Nephron (organoid): Measurements from ENCODE around the gene CYTH1.
"Not testable (repeated sequence)": the region's sequence is repeated elsewhere in the genome, so short reads cannot be mapped to it uniquely, and the experiment has no call there.

ENCODE experiments used
- H3K27ac Mint-ChIP-seq, 3 experiments: 2 replicates each; pipeline ENCODE4 v1.8.0; 2020; ENCODE audit warnings: mixed read lengths in 3 of 3, mild to moderate bottlenecking in 2 of 3, moderate library complexity in 1 of 3
- H3K27me3 Mint-ChIP-seq: 2 replicates; pipeline ENCODE4 v1.8.0; 2021; ENCODE audit warnings: low read depth, mild to moderate bottlenecking, moderate library complexity, mixed read lengths
- H3K36me3 Mint-ChIP-seq: 2 replicates; pipeline ENCODE4 v1.8.0; 2020; ENCODE audit warnings: low read depth, mixed read lengths
- H3K4me1 Mint-ChIP-seq: 2 replicates; pipeline ENCODE4 v1.8.0; 2020; ENCODE audit warnings: mixed read lengths
- H3K4me3 Mint-ChIP-seq, 3 experiments: 2 replicates each; pipeline ENCODE4 v1.8.0; 2020; ENCODE audit warnings: mild to moderate bottlenecking in 3 of 3, mixed read lengths in 3 of 3, moderate library complexity in 2 of 3
- H3K9me3 Mint-ChIP-seq: 2 replicates; pipeline ENCODE4 v1.8.0; 2020; ENCODE audit warnings: mixed read lengths
- CTCF ChIP-seq, 3 experiments: fragments of 200-600 bp; sonication (generic); IDR thresholded peaks; one replicate each; pipeline ENCODE4 v1.5.0; 2021; ENCODE audit warnings: antibody characterized with exemption in 3 of 3; ENCODE audit not compliant: unreplicated experiment in 3 of 3

The CYTH1 gene

GRCh38 chr17:78761789-78762406 is 20.2 kb downstream of the CYTH1 start:
- TF ChIP-seq CTCF (IDR thresholded peaks at IDR 0.05; ENCODE audit: unreplicated experiment in 3 of 3) = no peak
- peaks cover 32% of the 10 kb centered on the region for H3K4me1 Mint-ChIP-seq
- peaks cover 2% of the 10 kb centered on the region for H3K9me3 Mint-ChIP-seq
- H3K36me3 Mint-ChIP-seq = no peaks in the 10 kb centered on the region
- H3K27ac Mint-ChIP-seq = no peak overlapping the region
- no peaks in the 10 kb centered on the region for H3K27me3 Mint-ChIP-seq
- H3K4me3 Mint-ChIP-seq = no peak overlapping the region

GRCh38 chr17:78759969-78760352 is 22.1 kb downstream of the CYTH1 start:
- Mint-ChIP-seq H3K27ac (peak overlapping the region in 1 of 3 experiments; percentile 27), H3K4me3 (no peak overlapping the region), H3K27me3 (no peaks in the 10 kb centered on the region), H3K4me1 (peaks cover 36% of the 10 kb centered on the region), H3K36me3 (no peaks in the 10 kb centered on the region), H3K9me3 (peaks cover 2% of the 10 kb centered on the region)
- no peak for TF ChIP-seq CTCF (IDR thresholded peaks at IDR 0.05; ENCODE audit: unreplicated experiment in 3 of 3)

GRCh38 chr17:78759203-78759968 is 22.7 kb downstream of the CYTH1 start:
- TF ChIP-seq CTCF (IDR thresholded peaks at IDR 0.05; ENCODE audit: unreplicated experiment in 3 of 3) = no peak
- Mint-ChIP-seq H3K4me3 (no peak overlapping the region), H3K9me3 (peaks cover 2% of the 10 kb centered on the region), H3K27me3 (no peaks in the 10 kb centered on the region), H3K36me3 (no peaks in the 10 kb centered on the region), H3K4me1 (peaks cover 30% of the 10 kb centered on the region), H3K27ac (peak overlapping the region; percentile 17 to 38 (median 27))

- H3K4me1 Mint-ChIP-seq = peaks cover 9% of the 10 kb centered on the region
- no peaks in the 10 kb centered on the region for H3K27me3 Mint-ChIP-seq
- no peaks in the 10 kb centered on the region for H3K9me3 Mint-ChIP-seq
- no peaks in the 10 kb centered on the region for H3K36me3 Mint-ChIP-seq
- H3K4me3 Mint-ChIP-seq = no peak overlapping the region
- no peak for TF ChIP-seq CTCF (IDR thresholded peaks at IDR 0.05; ENCODE audit: unreplicated experiment in 3 of 3)
- H3K27ac Mint-ChIP-seq = no peak overlapping the region
These were observed 28.5 kb downstream of the CYTH1 start for GRCh38 chr17:78753316-78754250.

GRCh38 chr17:78751447-78752161 is 30.5 kb downstream of the CYTH1 start:
- Mint-ChIP-seq H3K27me3 (peaks cover 3% of the 10 kb centered on the region), H3K4me3 (no peak overlapping the region)

GRCh38 chr17:78751000-78751399 is 31.1 kb downstream of the CYTH1 start:
- not testable (repeated sequence) for H3K4me3 Mint-ChIP-seq, H3K9me3 Mint-ChIP-seq, H3K36me3 Mint-ChIP-seq, H3K27me3 Mint-ChIP-seq, H3K27ac Mint-ChIP-seq
- peaks cover 19% of the 10 kb centered on the region for H3K4me1 Mint-ChIP-seq

More at GRCh38 chr17:78751447-78752161, 30.5 kb downstream of the CYTH1 start:
- TF ChIP-seq CTCF (IDR thresholded peaks at IDR 0.05; ENCODE audit: unreplicated experiment in 3 of 3) = no peak
- Mint-ChIP-seq H3K4me1 (peaks cover 22% of the 10 kb centered on the region), H3K27ac (no peak overlapping the region), H3K9me3 (no peaks in the 10 kb centered on the region), H3K36me3 (no peaks in the 10 kb centered on the region)
